ENCODE results near the gene TBC1D4.
"Not testable (repeated sequence)": the region's sequence is repeated elsewhere in the genome, so short reads cannot be mapped to it uniquely, and the experiment has no call there.

The TBC1D4 gene

DNA sequence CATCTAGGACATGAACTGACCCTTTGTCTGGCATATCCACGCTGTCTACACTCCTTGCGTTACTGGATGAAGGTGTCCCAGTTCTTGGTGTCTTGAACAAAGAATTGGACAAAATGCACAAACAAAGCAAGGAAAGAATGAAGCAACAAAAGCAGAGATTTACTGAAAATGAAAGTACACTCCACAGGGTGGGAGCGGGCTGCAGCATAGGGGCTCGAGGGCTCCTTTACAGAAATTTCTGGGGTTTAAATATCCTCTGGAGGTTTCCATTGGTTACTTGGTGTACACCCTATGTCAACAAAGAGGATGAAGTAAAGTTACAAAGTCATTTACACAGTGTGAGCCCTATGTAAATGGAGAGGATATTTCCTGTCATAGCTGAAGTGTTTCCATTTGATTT is 208.3 kb downstream of the TBC1D4 start:
- DNase-seq (ENCODE audit: low read depth in 2 of 2) = not testable (repeated sequence)

DNA sequence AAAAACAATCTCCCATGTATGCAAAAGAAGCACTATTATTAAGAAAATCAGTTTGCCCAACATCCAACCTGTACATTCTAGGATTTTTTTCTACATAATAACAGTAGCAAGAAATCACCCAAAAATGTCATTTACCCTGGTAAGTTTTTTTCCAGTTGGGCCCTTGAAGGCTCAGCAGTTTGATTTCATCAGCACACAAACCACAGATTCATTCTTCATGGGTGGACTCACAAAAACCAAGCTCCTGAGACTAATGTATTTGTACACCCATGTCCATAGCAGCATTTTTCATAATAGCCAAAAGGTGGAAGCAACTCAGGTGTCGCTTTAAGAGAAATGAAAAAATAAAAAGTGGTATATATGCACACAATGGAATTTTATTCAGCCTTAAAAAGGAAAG is 210.1 kb downstream of the TBC1D4 start:
- DNase-seq (ENCODE audit: low read depth in 2 of 2) = no peak

DNA sequence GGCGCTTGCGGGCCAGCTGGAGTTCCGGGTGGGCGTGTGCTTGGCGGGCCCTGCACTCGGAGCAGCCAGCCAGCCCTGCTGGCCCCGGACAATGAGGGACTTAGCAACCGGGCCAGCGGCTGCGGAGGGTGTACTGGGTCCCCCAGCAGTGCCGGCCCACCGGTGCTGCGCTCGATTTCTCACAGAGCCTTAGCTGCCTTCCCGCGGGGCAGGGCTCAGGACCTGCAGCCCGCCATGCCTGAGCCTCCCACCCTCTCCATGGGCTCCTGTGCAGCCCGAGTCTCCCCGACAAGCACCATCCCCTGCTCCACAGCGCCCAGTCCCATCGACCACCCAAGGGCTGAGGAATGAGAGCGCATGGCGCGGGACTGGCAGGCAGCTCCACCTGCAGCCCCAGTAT is 213.5 kb downstream of the TBC1D4 start:
- not testable (repeated sequence) for DNase-seq (ENCODE audit: low read depth in 2 of 2)

DNA sequence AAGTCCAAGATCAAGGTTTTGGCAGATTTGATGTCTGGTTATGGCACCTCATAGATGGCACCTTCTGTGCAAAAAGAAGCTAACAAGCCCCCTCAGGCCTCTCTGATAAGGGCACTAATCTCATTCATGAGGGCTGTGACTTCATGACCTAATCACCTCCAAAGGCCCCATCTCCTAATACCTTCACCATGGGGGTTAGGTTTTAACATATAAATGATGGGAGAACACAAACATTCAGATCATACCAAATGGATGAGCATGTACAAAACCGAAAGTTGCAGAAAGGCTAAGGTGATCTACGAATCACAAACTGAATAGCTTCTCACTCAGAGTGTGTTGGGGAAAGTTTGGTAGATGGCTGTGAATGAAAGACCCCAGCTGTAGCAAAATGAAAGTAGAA is 217.4 kb downstream of the TBC1D4 start:
- no peak for DNase-seq (ENCODE audit: low read depth in 2 of 2)

DNA sequence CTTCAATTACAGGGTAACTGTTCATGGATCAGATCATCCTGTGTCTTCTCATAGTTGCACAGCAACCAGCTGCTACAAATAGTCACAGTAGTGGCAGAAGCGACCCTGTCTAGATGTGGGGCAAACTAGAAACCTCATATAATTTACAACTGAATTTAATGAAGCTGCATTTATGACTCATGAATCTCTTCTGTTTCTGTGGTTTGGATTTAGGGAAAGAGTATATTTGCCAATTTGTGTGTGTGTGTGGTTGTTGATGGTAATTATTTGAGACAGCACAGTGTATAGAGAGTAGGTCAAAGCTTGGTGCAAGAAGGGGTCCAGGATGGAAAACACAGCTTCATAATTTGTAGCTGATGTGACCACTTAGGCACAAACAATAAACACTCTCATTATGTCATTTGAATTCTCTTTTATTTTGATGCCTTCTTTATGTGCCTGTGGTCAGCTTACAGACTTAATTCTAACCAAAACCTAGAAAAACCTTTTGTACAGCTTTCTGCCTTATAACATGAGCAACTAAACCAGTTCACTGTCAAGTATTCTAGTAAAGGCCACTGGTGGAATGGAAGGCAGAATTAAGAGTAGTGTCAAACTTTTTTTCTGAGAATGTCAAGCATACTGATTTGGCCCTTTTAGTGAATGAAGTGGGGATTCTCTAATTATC is 218.1 kb downstream of the TBC1D4 start:
- no peak for DNase-seq (ENCODE audit: low read depth in 2 of 2)

DNA sequence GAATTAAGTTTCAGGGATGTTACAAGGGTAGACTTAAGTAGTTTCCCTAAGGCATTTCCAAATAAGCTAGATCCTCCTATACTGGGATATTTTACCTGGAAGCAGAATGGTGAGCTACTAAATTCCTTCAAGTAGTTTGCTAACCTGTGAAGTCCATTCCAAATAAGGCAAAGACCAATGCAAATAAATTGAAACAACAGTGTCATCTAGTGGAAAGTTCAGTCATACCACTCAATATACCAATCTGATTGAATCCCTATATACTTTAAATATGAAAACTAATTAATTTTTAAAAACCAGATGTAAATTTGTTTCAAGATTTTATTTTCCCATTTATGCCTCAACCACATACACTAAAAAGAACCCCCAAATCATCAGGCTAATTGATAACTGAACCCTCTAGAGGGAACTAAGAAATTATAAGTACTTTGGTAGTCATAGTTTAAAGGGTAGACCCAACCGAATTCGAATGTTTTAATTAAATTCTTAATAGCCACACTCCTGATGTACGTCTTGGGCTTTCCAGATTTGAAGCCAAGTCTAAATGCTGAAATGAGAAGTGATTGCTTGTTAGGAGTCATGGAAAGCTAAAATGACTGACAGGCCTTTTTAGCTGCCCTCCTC is 223.7 kb downstream of the TBC1D4 start:
- no peak for DNase-seq (ENCODE audit: low read depth in 2 of 2)

DNA sequence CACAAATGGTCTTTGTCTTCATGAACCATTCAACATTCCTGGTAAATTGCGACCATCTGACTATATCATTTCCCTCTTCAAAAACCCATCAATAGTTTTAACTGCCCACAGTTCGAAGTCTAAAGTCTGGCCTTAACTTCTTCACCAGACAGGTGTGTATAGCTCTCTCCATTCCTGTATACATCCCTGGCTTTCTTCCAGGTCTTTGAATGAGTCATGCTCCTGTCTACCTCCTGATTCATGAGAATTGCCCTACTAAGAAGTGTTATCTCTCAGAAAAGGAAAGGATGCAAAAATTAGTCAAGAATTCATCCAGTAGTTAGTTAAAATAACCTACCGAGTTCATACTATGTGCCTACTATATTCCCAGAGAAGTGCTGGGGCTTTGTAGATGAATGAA is 225.0 kb downstream of the TBC1D4 start:
- DNase-seq (ENCODE audit: low read depth in 2 of 2) = no peak

DNA sequence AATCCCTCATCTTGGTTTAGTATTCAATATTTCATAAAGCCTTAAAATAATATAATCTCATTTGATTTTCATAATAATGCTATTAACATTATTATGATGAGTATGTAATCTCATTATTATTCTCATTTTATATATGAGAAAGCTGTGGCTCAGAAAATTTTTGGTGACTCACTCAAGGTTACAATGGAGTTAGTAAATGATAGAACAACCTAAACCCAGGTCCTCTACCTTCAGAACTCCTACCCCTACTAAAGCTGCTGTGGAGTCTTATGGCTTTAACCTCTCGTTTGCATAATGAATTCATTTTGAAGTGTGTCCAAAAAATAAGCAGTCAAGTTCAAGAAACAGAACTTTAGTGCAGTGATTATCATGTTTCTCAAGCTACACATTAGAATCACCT is 226.3 kb downstream of the TBC1D4 start:
- no peak for DNase-seq (ENCODE audit: low read depth in 2 of 2)

DNA sequence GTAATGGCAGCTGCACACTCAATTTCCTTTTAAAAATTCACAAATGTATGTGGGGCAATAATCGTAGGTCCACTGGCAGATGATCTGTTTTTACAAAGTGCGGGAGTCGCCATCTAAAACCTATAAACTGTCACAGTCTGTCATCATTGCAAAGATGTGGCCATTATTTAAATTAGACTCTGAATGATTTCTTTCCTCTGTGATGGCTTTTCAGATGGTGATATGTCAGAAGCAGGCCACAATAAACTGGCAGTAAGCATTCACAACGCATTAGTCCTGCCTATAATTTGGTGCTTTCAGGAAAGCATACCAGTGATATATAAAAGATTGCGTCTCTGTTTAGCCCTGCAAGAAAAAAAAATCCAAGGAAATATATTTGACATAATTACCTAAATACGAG is 226.8 kb downstream of the TBC1D4 start:
- DNase-seq (ENCODE audit: low read depth in 2 of 2) = no peak

DNA sequence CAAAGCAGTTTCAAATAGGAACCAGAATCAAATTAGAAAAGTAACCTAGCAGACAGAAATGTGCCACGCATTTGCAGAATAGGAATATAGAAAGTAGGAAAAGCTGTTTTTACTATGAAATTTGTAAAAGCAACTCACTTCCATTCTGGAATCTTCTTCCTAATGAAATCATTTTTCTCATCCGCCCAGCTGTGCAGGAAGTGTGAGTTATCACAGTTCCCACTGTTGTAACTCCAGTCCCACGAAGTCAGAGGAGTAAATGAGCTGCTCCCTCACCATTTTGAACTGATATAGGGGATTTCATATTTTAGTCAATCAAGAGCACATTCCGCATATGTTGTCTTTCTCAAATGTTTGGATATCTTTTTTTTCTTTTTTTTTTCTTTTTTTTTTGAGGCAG is 230.8 kb downstream of the TBC1D4 start:
- DNase-seq (ENCODE audit: low read depth in 2 of 2) = no peak

DNA sequence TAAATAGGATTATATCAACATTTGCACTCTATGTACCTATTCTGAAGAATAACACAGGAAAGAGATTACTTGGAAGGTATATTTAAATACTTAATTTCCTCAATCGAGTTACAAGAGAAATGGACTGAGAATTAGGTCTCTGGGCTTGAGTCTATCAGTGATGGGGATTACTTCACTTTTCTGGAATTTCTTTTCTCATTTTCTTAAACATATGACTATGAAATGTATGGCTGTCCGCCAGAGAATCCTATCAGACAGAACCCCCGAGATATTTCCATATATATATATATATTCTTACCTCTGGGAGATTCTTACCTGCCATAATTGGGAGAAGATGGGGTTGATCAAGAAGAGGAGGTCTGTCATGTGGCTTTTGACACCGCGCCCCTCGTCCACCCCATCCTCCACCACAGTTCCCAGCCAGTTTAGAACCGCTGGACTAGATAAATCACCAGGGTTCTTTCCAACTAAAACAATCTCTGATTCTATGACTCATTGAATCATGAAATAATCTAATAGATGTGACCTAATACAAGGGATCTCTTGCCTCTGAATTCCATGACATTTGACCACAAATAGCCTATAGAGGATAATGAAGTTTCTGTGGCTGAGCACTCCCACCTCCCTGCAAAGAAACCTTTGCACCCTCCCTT is 231.3 kb downstream of the TBC1D4 start:
- DNase-seq (ENCODE audit: low read depth in 2 of 2) = no peak

DNA sequence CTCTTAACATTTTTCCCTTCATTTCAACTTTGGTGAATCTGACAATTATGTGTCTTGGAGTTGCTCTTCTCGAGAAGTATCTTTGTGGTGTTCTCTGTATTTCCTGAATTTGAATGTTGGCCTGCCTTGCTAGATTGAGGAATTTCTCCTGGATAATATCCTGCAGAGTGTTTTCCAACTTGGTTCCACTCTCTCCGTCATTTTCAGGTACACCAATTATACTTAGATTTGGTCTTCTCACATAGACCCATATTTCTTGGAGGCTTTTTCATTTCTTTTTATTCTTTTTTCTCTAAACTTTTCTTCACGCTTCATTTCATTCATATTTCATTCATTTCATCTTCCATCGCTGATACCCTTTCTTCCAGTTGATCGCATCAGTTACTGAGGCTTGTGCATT is 236.4 kb downstream of the TBC1D4 start:
- DNase-seq (ENCODE audit: low read depth in 2 of 2) = not testable (repeated sequence)

DNA sequence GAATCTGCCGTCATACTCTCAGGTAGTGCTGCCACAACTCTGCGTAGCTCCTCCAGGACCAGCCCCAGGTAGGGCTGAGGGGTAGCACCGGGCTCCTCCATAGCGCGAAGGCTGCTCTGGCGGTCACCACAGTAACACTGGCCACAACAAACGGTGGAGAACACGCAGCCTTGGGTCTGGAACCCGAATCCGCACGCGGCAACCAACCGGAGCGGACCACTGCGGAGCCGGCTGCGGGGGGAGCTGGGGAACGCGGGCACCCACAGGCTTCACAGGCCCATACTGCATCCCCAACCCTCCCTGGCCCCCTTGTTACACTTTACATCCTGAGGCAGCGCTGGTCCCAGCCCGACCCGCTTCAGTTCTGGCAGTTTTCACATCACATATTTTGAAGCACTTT is 241.7 kb downstream of the TBC1D4 start:
- not testable (repeated sequence) for DNase-seq (ENCODE audit: low read depth in 2 of 2)

DNA sequence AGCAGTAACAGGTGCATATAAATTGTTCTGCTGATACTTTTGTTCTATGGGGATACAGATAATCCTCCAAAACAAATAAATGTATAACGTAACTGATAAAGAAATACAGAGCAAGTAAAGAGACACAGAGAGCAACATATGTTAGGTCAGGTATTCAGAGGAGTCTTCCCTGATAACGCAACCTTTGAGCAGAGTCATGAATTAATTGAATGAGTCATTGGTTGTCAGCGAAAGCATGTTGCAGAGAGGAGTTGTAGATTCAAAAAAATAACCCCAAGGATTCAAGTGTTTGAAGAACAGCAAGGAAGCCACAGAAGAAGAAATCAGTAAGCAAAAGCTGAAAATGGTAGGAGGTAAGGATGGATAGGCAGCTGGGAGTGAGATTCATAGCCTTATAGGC is 245.2 kb downstream of the TBC1D4 start:
- no peak for DNase-seq (ENCODE audit: low read depth in 2 of 2)

All from activated CD4-positive, alpha-beta T cell treated with anti-CD3 and anti-CD28 coated beads for 24 hours (primary cell).